Activated CD4-positive, alpha-beta T cell treated with anti-CD3 and anti-CD28 coated beads, Interleukin-2, amount 50 U/mL, for 1 hour (primary cell): ENCODE data around the gene ANKRD16.
"Not testable (repeated sequence)": the region's sequence is repeated elsewhere in the genome, so short reads cannot be mapped to it uniquely, and the experiment has no call there.

Source experiments
- DNase-seq: peaks from one replicate; pipeline ENCODE4 v3.0.0-alpha.2; 2020

The ANKRD16 gene

DNA sequence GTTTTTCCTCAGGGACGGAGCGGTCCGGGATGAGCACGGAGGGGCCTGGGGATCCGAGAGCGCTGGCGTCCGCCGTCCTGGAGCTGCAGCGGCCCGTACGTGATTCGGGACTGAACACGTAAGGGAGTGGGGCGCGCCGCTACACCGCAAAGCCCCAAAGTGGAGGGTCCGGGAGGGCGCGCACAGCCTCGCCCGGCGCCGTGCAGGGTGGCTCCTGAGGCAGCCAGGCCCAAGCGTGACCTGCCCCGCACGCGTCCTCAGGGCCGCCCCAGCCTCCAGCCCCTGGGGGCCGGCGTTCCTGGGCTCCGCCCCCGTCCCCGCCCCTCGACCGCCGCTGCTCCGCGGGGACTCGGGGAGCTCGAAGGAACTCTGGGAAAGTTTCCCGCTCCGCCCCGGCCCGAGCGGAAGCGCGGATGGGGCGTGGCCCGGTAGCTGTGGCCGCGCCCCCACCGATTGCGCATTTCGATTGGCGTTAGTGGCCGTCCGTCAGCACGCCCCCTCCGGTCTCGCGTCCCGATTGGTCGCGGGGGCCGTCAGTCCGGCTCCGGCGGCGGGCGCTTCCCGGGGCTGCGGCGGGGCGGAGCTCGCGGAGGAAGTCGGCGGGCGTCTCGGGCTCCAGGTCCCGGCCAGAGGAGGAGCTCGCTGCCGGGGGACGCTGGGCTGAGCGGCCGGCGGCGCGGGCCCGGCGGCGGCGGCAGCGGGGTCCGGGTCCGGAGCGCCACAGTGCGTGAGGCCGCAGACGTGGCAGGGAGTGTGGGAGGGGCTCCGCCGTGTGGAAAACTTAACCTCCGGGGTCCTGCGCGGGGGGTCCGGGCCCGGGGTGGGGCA lies at the start of gene ANKRD16, which contains the start of gene FBH1:
ANKRD16 (minus strand) TSS at position 270 of the 828 bp plus-strand sequence. CDS start 539 bp downstream, outside the sequence.
FBH1 (plus strand) TSS at position 620 of the 828 bp plus-strand sequence; CDS start at position 723, 103 bp downstream.
- DNase-seq = peak; percentile 96

DNA sequence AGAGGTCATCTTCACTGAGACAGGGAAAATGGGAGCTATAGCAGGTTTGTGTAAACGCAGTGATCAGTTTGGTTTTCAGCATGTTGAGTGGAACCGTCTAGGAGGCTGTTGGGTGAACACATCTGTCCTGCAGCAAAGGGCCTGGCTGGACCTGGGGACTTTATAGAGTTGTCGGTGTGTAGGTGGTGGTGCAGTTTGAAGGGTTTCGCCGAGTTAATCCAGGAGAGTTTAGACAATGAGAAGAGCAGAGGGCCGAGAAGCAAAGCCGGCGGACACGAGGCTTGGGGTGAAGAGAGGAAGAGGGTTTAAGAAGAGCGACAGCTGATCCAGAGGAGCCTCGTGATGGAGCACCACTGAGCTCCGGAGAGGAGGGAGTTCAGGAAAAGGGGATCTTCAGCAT lies 48.6 kb upstream of the ANKRD16 start:
- DNase-seq = no peak

DNA sequence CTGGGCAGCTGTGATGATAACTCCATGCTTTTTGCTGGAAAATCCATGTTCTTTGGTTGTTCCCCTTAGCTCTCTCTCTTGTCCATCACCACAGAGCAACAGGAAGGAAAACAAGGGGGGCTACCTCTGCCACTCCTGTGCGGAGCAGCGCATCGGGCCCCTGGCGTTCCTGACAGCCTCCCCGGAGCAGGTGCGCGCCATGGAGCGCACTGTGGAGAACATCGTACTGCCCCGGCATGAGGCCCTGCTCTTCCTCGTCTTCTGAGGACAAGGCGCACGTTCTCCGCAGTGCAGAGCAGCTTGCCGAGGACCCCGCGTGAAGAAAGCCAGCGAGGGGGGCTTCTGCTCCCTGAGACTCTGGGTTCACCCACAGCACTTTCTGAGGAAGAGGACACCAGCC lies 47.3 kb upstream of the ANKRD16 start:
- no peak for DNase-seq

DNA sequence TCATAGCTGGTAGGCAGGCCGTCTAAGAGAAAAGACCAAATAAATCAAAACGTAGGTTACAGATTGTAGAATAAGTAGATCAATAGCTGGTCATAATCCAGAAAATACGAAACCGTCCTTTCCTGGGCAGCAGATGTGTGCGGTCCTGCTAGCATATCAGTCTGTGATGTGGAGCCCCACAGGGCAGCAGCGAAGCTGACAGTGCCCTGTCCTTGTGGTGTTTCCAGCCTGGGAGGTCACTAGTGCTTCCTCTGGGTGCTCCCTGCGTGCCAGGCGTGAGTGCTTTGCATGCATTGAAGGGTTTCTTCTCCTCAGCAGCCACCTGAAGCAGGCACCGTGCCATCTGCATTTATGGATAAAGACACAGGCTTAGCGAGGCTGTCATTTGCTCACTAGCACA lies 45.9 kb upstream of the ANKRD16 start:
- DNase-seq = no peak

DNA sequence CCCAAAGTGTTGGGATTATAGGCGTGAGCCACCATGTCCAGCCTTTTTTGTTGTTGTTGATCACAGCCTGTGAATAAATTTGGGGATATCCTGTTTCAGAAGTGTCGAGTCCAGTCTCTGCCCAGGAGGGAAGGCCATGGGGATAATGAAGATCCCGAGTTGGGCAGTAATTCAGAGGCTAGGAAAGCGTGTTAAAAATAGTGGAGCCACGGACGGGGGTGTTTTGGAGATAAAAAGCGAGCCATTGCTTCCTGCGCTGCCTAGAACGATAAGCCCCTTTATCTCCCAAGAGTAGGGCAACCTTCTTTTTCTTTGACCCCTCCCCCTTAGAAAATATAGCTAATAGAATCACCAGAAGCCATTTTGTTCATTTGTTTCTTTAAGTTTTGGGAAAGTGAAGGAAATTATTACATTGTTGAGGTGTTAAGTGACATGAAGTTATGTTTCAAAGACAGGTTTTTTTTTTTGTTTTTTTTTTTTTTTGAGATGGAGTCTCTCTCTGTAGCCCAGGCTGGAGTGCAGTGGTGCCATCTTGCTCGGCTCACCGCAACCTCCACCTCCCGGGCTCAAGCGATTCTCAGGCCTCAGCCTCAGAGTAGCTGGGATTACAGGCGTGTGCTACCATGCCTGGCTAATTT lies 44.3 kb upstream of the ANKRD16 start:
- no peak for DNase-seq

DNA sequence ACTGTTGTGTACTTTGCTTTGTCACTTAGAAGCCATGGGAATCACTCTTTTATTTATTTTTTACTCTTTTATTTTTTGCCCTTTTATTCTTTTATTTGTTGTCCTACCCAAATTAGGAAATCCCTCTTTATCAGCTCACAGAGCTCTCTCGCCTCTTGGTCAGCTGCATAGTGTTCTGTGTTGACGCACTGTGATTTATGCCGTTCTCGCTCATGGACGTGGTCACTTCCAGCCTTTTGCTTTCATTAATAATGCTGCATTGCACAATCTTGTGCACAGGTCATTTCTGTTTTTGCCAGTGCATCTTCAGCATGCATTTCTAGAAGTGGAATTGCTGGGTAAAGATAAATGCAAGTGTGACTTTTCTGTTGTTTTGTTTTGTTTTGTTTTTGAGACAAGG lies 42.7 kb upstream of the ANKRD16 start:
- DNase-seq = no peak

DNA sequence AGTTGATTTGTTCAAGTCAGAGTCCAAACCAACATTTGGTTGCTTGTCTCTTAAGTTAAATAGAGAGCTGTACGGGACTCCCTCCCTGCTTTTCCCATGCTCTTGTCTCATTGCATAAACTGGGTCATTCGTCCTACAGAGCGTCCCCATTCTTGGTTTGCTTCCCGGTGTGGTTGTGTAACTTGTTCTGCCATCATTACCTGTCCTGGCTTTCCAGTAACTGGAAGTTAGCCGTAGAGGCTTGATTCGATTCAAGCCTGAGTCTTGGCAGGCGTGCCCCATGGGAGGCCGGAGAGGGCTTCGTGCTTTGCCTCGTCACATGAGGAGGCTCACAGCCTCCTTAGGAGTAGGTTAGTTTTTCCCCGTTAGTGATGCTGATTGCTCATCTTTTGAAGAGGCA lies 40.6 kb upstream of the ANKRD16 start:
- no peak for DNase-seq

DNA sequence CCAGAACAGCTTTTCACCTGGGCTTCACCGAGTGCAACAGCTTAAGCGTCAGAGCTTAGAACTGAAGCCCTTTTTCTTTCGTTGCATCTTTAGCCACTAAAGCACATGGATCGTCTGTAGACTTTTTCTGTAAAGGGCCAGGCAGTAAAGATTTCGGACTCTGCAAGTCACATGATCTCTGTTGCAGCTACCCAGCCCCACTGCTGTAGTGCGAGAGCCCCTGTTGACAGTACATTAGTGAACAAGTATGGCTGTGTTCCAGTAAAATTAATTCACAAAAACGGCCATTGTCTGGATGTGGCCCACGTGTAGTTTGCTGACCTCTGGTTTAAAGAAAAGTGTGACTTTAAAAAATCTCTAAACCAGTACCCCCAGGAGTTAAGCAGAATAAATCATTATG lies 39.7 kb upstream of the ANKRD16 start:
- no peak for DNase-seq

DNA sequence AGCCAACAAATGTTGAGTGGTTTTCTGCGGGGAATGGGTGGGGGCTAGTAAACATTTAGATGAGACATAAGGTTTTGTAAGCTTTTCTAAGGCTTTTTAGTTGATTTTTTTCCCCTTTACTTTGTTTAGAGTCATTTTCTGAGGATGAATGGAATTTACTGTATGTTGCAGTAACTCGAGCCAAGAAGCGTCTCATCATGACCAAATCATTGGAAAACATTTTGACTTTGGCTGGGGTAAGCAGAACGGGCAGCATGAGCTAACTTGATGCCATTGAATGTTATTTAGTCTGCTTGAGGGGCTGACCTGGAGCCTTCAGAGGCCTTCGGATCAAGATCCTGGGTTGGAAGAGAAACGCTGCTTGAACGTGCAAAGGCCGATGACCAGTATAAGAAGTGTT lies 37.6 kb upstream of the ANKRD16 start:
- no peak for DNase-seq

DNA sequence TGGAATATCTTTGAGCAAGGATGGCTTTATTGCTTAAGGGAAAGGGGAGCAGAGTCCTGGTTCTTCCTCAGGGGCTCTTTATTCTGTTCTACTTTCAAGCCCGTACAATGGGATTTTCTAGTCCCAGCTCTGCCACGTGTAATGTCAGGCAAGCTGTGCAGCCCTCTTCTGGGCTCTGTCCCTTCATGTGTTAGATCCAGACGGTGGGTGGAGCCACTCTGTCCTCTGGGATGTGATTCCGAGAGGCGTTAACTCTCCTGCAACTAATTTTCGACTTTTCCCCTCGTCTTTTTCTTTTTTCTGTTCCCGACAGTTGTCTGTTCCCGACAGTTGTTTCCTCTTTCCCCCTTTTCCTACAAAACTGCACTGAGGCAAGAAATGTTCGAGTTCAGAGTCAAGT lies 35.2 kb upstream of the ANKRD16 start:
- DNase-seq = no peak

DNA sequence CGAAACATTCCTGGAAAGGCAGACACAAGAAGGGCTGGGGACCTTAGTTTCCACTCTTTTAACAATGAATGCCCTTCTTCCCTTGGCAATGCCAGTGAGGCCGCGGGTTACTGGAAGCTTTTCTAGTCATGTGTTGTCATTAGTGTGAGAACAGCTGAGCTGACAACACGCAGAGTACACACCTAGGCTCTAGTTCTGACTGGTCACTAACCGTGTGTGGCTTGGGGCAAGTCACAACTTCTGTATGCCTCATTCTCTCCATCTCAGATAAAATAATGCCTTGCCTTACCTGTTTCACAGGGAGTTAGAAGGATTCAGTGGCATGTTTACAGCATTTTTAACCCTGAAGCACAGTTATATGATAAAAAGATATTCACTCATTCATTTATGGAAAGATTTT lies 32.1 kb upstream of the ANKRD16 start:
- DNase-seq = no peak

DNA sequence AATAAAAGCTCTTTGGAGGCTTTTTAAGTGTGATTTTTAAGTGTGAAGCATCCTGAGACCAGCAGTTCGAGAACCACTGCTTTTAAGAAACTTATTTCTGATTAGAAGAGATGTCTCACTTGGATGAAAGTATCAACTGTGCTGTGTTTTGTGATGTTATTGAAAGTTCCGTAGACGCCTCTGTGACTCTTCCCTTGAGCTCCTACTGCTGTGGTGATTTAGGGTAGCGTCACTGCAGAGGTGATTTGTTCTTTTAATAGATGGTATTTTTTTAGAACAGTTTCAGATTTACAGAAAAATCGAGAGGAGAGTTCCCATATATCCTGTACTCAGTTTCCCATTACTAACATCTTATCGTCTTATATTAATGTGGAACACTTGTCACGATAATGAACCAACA lies 29.9 kb upstream of the ANKRD16 start:
- no peak for DNase-seq

DNA sequence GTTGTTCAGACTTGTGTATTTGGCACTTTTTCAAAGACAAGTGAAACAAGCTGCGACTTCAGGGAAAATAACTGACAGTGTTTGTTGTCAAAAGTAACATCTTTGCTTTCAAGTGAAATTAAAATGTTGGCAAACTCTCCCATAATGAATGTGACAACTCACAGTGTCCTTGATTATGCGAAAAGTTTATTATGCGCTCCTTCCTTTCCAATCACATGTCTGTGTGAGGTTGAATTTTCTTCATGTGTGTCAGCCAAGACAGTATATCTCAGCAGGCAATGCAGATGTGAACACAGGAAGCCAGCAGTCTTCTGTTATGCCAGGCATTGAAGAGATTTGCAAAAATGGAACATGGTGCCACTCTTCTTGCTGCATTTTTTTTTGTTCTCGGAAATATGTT lies 29.1 kb upstream of the ANKRD16 start:
- no peak for DNase-seq

DNA sequence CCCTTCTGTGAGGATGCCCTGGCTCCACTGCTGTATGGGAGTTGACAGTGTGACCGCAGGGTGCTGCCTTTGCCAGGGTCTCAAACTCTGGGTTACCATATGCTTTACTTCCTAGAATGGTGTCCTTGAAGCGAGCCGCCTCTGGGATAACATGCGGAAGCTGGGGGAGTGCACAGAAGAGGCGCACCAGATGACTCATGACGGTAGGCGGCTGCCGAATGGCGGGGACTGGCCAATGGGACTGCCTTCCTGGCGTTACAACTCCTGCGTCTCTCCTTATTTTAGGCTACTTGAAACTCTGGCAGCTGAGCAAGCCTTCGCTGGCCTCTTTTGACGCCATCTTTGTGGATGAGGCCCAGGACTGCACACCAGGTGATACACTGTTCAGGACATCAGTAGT lies 27.6 kb upstream of the ANKRD16 start:
- no peak for DNase-seq

DNA sequence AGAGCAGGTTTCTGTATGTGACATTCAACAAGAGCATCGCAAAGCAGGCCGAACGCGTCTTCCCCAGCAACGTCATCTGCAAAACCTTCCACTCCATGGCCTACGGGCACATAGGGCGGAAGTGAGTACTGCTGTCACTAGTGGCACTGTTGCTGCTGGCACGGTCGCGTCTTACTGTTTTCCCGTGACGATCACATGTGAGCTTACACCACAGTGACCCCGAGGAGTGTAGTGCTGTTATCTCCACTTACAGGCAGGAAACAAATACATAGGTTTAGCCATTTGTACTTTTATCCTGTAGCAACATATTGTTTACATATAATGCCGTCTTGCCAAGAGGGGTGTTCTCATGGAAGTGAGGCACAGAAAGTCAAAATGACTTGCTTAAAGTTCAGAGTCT lies 25.8 kb upstream of the ANKRD16 start:
- no peak for DNase-seq

DNA sequence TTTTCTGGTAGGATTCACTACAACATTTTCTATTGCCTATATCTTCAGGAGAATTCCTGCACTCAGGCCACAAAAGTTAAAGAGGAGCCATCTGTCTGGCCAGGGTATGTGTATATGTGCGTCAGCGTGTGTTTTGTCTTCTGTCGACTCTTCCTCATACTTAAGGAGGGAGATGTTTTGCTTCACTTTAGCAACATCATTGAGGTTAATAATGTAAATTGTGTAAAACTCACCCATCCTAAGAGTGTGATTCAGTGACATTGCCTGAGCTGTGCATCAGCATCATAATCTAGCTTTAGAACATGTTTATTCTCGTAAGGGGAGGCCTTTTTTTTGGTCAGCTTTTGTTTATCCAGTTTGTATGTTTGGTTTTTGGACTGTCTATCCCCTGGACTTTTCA lies 24.0 kb upstream of the ANKRD16 start:
- DNase-seq = no peak

DNA sequence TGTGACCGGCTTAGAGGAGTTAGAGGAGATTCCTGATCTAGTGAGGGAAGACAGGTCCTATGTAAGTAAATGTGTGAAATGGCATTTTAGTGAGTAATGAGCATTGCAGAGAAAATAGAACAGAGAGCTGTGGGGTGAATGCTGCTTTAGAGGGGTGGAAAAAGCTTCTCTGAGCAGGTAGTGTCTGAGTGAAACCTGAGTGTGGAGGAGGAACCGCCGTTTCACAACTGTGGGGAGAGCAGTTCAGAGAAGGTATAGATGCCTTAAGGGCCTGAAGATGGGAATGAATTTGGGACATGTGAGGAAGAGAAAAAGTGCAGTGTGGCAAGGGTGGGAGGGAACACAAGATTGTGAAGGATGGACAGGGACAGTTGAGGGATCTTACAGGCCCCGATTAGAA lies 22.0 kb upstream of the ANKRD16 start:
- no peak for DNase-seq

DNA sequence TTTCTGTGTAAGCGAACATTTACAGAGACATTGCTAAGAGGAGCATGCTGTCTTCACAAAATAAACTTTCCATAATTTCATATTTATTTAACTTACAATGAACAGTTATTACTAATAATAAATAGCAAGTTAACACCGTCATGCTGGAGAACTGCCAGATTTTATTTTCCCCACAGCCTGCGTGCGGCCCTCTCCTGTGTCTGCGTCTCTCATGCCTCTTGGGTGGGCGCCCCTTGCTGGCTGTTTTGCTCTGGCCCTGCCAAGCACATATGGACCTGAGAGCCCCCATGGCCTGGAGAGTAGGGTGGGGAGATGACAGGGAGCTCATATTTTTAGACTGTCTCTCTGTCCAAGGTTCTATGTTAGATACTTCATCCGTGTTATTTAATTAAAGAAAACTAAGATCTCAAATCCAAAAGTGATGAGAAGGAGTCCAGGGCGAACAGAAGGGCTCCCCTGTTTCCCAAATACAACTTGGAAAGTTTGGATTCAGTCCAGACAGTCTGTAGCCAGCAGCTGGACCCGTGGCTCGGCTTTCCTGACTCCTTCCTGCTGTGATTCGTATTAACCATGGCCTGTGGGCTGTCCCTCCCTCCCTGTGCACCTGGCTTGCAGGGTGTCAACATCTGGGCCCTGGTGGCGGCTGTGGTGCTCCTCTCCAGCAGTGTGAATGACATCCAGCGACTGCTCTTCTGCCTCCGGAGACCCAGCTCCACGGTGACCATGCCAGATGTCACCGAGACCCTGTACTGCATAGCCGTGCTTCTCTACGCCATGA lies 20.8 kb upstream of the ANKRD16 start:
- DNase-seq = no peak

DNA sequence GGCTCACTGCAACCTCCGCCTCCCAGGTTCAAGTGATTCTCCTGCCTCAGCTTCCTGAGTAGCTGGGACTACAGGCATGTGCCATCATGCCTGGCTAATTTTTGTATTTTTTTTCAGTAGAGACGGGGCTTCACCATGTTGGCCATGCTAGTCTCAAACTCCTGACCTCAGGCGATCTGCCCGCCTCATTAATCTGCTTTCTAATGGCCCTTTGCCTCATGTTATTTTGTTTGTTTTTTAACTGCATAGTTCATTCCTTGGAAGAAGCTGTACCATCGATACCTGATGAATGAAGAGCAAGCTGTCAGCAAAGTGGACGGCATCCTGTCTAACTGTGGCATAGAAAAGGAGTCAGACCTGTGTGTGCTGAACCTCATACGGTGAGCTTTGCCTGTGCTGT lies 19.0 kb upstream of the ANKRD16 start:
- not testable (repeated sequence) for DNase-seq

DNA sequence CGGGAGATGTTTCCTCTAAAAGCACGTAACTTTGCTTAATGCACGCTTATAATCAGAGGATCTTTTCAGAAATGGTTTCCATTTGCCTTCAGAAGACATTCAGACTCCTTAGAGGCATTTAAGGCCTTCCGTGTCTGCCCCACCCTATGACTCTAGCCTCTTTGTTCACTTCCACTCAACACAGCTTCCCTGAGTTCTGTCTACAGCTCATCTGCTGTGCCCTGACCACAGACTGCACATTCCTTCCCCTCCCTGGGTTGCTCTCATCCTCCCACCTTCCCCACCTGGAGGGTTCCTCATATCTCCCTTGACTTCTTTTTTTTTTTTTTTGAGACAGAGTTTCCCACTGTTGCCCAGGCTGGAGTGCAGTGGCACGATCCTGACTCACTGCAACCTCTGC lies 17.0 kb upstream of the ANKRD16 start:
- DNase-seq = no peak

DNA sequence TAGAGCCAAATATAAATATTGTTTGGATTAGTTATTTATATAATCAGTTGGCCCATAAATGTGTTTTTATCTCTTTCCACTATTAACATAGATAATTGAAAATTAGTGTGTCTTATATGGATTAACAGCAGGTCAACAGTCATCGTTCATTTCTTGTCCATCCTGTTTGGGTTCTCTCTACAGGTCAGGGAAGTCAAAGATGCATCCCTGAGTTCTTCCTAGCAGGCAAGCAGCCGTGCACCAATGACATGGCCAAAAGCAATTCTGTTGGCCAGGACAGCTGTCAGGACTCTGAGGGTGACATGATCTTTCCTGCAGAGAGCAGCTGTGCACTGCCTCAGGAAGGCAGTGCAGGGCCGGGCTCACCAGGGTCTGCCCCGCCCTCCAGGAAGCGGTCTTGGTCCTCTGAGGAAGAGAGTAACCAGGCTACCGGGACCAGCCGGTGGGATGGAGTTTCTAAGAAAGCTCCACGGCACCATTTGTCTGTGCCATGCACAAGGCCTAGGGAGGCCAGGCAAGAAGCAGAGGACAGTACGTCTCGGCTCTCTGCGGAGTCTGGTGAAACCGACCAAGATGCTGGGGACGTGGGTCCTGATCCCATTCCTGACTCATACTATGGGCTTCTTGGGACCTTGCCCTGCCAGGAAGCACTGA lies 16.3 kb upstream of the ANKRD16 start:
- no peak for DNase-seq

DNA sequence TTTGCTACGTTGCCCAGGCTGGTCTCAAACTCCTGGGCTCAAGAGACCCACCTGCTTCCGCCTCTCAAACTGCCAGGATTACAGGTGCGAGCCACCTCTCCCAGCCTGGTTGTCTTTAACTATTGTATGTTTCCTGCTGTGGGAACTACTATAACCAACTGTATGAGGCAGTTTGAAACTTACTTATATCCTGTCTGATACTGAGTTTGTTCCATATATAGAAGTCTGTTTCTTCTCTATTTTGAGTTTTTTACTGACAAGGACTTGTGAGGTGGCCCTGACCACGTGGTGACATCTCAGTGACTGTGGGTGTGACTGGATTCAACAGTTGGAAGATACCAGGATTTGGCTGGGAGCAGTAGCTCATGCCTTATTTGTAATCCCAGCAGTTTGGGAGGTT lies 14.5 kb upstream of the ANKRD16 start:
- no peak for DNase-seq

DNA sequence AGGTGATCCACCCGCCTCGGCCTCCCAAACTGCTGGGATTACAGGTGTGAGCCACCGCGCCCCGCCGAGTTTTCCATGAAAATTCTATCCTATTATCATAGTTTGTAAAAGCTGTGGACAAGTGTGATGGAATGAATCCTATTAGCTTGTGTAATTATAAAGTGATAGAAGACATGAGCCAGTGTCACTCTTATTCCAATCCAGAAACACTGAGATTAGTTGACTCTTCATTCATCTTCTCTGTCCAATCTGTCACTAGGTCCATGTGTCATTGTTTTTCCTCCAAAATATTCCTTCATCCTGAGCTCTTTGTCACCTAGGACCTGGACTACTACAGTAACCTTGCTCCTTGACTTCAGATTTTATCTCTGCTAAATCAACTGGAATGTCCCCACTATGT lies 13.9 kb upstream of the ANKRD16 start:
- DNase-seq = no peak
